GM12874 (cell line): Measurements from ENCODE around the gene CEP43.

Experiments
- TF ChIP-seq, protein P1 (sequence below): IDR thresholded peaks from 2 replicates; pipeline ENCODE4 v1.5.1; 2011; ENCODE audit warnings: low read depth, mild to moderate bottlenecking, control low read depth, low read length, moderate library complexity; ENCODE audit not compliant: insufficient read depth

Gene CEP43

DNA sequence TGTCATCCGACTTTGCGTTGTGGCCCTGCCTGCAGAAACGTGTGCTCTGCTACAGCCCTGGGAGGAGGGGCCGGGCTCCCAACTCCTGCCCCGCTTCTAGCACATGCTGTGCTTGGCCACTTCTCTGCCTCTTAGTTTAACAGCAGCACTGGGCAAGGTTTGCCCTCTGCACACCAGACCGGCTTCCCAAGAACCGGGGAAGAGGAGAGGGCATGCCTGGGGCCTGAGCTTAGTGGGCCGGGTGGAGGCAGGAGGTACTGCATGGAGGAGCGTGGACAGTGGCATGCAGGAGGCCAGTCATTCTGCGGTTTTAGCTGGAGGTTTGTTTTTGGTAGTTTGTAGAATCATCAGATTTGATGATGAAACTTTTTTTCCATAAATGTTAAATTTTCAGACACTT lies 45.5 kb downstream of the CEP43 start:
- TF ChIP-seq, protein P1, sequence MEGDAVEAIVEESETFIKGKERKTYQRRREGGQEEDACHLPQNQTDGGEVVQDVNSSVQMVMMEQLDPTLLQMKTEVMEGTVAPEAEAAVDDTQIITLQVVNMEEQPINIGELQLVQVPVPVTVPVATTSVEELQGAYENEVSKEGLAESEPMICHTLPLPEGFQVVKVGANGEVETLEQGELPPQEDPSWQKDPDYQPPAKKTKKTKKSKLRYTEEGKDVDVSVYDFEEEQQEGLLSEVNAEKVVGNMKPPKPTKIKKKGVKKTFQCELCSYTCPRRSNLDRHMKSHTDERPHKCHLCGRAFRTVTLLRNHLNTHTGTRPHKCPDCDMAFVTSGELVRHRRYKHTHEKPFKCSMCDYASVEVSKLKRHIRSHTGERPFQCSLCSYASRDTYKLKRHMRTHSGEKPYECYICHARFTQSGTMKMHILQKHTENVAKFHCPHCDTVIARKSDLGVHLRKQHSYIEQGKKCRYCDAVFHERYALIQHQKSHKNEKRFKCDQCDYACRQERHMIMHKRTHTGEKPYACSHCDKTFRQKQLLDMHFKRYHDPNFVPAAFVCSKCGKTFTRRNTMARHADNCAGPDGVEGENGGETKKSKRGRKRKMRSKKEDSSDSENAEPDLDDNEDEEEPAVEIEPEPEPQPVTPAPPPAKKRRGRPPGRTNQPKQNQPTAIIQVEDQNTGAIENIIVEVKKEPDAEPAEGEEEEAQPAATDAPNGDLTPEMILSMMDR: no peak

DNA sequence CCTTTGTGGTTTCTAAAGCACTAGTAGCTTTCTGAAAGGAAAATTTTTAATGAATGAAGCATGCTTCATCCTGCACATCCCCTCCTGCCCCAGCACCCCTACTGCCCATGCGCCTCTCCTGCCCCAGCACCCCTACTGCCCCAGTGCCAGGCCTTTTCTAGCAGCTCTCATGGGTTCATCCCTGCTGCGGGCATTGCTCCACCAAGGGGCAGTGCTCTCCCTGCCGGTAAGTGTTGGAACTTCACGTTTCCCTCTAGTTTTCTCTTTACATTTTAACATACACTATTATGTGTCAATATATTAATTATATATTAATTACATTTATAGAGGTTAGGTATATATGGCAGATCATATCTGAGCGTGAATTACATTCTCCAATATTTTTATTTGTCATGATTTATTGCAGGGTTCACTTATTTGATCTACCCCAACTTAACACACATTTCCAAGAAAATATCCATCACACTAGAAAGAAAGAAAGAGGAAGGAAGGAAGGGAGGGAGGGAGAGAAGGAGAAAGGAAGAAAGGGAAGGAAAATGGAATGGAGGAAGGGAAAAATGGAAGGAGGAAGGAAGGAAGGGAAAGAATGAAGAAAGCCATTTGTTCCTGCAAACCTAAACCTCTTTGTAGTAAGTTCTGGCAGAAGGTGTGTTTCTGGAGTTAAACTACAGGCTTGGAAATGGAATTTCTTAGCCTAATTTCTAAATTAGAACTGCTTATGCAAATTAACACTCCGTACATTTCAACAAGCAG lies 46.8 kb downstream of the CEP43 start:
- TF ChIP-seq, protein P1: no peak

DNA sequence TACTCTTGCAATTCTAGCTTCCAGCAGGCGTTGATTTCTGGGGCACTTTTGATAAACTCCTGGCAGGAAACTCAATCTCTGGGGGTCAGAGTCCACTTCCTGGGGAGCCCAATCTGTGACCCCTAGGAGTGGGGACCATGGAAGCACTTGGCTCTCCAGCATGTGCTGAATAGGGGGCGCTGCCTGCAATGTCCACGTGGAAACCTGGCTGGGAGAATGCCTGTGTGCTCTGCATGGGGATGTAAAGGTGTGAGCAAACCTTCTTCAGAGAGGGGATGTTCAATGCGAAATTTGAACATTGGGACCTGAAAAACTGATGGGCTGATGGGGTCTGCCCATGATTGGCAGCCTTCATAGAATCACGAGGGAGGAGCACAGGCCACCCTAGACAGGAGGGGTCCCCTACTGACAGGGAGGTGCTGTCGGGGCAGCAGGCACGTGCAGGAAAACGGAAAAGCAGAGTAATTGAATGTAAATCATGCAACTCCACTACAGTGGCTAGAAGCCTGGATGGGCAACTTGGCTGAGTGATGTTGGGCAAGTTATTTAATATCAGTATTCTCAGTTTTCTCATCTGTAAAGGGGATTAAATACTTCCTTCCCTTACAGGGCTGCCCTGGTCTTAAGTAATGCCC lies 47.8 kb downstream of the CEP43 start:
- TF ChIP-seq, protein P1: no peak

DNA sequence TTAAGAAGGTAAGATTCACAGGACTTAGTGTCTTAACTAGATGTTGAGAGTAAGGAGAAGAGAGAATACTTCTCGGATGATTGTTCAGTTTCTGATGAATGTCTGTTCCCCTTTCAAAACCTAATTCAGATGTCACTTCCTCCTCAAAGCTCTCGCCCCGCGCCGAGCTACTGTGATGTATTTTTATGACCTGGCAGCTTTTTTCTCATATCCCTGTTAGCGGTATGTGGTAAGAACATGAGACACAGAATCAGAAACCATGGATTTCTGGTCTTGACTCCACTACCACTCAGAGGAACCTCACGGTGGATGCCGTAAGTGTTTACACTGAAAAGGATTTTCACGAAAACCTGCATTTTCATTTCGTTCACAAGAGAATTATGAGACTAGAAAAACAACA lies 48.4 kb downstream of the CEP43 start:
- TF ChIP-seq, protein P1: no peak
